WTC11 (cell line): ENCODE results near the gene ZNF80. TPM values are rescaled to one million over a fixed set of nuclear protein-coding genes. Genes with fewer than 3 reads are reported as not detected.

Experiments
- ATAC-seq: fragments of 200-7000 bp; cut with Tn5 transposase; 2 replicates; pipeline ENCODE4 v1.10.0; 2021; ENCODE audit warnings: mild to moderate bottlenecking, moderate library complexity
- CTCF ChIA-PET: fragments of 300-600 bp; sonication (Branson Sonifier 250); formaldehyde crosslinking; loops from one replicate; lab custom pipeline; 2021; ENCODE audit warnings: antibody characterized with exemption; lab: Charles Lee
- POLR2A ChIA-PET: fragments of 350-600 bp; sonication (Branson Sonifier 250); formaldehyde crosslinking; loops from one replicate; lab custom pipeline; 2021; ENCODE audit warnings: antibody characterized with exemption; lab: Charles Lee
- DNase-seq: peaks from one replicate; pipeline ENCODE4 v3.0.0; 2021; ENCODE audit warnings: low spot score
- H3K27ac Mint-ChIP-seq: 2 replicates; pipeline ENCODE4 v1.8.0; 2021; ENCODE audit warnings: mixed read lengths
- H3K27me3 Mint-ChIP-seq: 2 replicates; pipeline ENCODE4 v1.8.0; 2021; ENCODE audit warnings: low read depth, mild to moderate bottlenecking, moderate library complexity, mixed read lengths
- H3K36me3 Mint-ChIP-seq: 2 replicates; pipeline ENCODE4 v1.8.0; 2021; ENCODE audit warnings: mixed read lengths
- H3K4me1 Mint-ChIP-seq: 2 replicates; pipeline ENCODE4 v1.8.0; 2022; ENCODE audit warnings: mixed read lengths
- H3K4me3 Mint-ChIP-seq: 2 replicates; pipeline ENCODE4 v1.8.0; 2021; ENCODE audit warnings: mild to moderate bottlenecking, moderate library complexity, mixed read lengths
- H3K9me3 Mint-ChIP-seq: 2 replicates; pipeline ENCODE4 v1.8.0; 2021; ENCODE audit warnings: mixed read lengths
- EMX1 ChIP-seq: fragments of 250-450 bp; sonication (Bioruptor Pico); IDR thresholded peaks from 2 replicates; pipeline ENCODE4 v1.8.0; 2021; ENCODE audit warnings: mild to moderate bottlenecking
- GRHL2 ChIP-seq: fragments of 250-450 bp; sonication (Bioruptor Pico); IDR thresholded peaks from 2 replicates; pipeline ENCODE4 v1.8.0; 2022; ENCODE audit warnings: mild to moderate bottlenecking, moderate library complexity; ENCODE audit not compliant: insufficient replicate concordance, severe bottlenecking
- GTF2I ChIP-seq: fragments of 250-450 bp; sonication (Bioruptor Pico); conservative IDR thresholded peaks from 2 replicates; pipeline ENCODE4 v1.4.0; 2021; ENCODE audit warnings: mild to moderate bottlenecking
- IRF2 ChIP-seq: sonication (generic); formaldehyde crosslinking; IDR thresholded peaks from 2 replicates; pipeline ENCODE4 v1.8.0; 2022; ENCODE audit warnings: low read depth, missing genetic modification reagents, borderline replicate concordance
- JAZF1 ChIP-seq: fragments of 250-450 bp; sonication (Bioruptor Pico); IDR thresholded peaks from 2 replicates; pipeline ENCODE4 v1.9.0; 2021; ENCODE audit warnings: moderate library complexity, mild to moderate bottlenecking, inconsistent platforms
- NFE2L1 ChIP-seq: sonication (generic); formaldehyde crosslinking; IDR thresholded peaks from 2 replicates; pipeline ENCODE4 v1.8.1; 2023; ENCODE audit warnings: missing genetic modification reagents
- NFYB ChIP-seq: sonication (generic); formaldehyde crosslinking; conservative IDR thresholded peaks from 2 replicates; pipeline ENCODE4 v1.8.0; 2022; ENCODE audit warnings: low read depth, missing genetic modification reagents
- NR2C2 ChIP-seq: sonication (generic); formaldehyde crosslinking; IDR thresholded peaks from 2 replicates; pipeline ENCODE4 v1.8.0; 2022; ENCODE audit warnings: mild to moderate bottlenecking, missing genetic modification reagents
- OVOL2 ChIP-seq: fragments of 250-450 bp; sonication (Bioruptor Pico); IDR thresholded peaks from 2 replicates; pipeline ENCODE4 v1.9.0; 2021; ENCODE audit warnings: mild to moderate bottlenecking, borderline replicate concordance
- TP53 ChIP-seq: sonication (generic); formaldehyde crosslinking; IDR thresholded peaks from 2 replicates; pipeline ENCODE4 v1.8.1; 2023; ENCODE audit warnings: mild to moderate bottlenecking, missing genetic modification reagents
- ZNF138 ChIP-seq: sonication (generic); formaldehyde crosslinking; conservative IDR thresholded peaks from 2 replicates; pipeline ENCODE4 v1.8.1; 2022; ENCODE audit warnings: mild to moderate bottlenecking, moderate library complexity, missing genetic modification reagents
- ZNF219 ChIP-seq: sonication (generic); formaldehyde crosslinking; IDR thresholded peaks from 2 replicates; pipeline ENCODE4 v1.8.0; 2023; ENCODE audit warnings: missing genetic modification reagents, mild to moderate bottlenecking, borderline replicate concordance
- ZNF232 ChIP-seq: sonication (generic); formaldehyde crosslinking; IDR thresholded peaks from 2 replicates; pipeline ENCODE4 v1.8.0; 2022; ENCODE audit warnings: mild to moderate bottlenecking, missing genetic modification reagents
- ZNF416 ChIP-seq: fragments of 250-450 bp; sonication (Bioruptor Pico); IDR thresholded peaks from 2 replicates; pipeline ENCODE4 v1.9.0; 2021; ENCODE audit warnings: mild to moderate bottlenecking, inconsistent platforms
- ZNF423 ChIP-seq: fragments of 250-450 bp; sonication (Bioruptor Pico); IDR thresholded peaks from 2 replicates; pipeline ENCODE4 v2.1.2; 2022; ENCODE audit warnings: mild to moderate bottlenecking, moderate library complexity
- total RNA-seq: library from RNA; stranded (reverse); gene quantifications from 3 replicates; pipeline ENCODE4 v1.2.3, GENCODE V29; 2021
- TF ChIP-seq, protein P1 (sequence below): sonication (generic); formaldehyde crosslinking; IDR thresholded peaks from 2 replicates; pipeline ENCODE4 v1.8.1; 2022; ENCODE audit warnings: mild to moderate bottlenecking, missing genetic modification reagents, moderate library complexity, borderline replicate concordance
- TF ChIP-seq, protein P2 (sequence below): sonication (generic); formaldehyde crosslinking; IDR thresholded peaks from 2 replicates; pipeline ENCODE4 v1.8.0; 2023; ENCODE audit warnings: missing genetic modification reagents
- TF ChIP-seq, protein P3 (sequence below): sonication (generic); formaldehyde crosslinking; IDR thresholded peaks from 2 replicates; pipeline ENCODE4 v1.8.0; 2022; ENCODE audit warnings: mild to moderate bottlenecking, missing genetic modification reagents
- TF ChIP-seq, protein P4 (sequence below): fragments of 250-450 bp; sonication (Bioruptor Pico); IDR thresholded peaks from 2 replicates; pipeline ENCODE4 v1.9.0; 2021; ENCODE audit warnings: mild to moderate bottlenecking
- TF ChIP-seq, protein P5 (sequence below): sonication (generic); formaldehyde crosslinking; conservative IDR thresholded peaks from 2 replicates; pipeline ENCODE4 v1.8.1; 2023; ENCODE audit warnings: mild to moderate bottlenecking, low read depth, missing genetic modification reagents, moderate library complexity
- TF ChIP-seq, protein P6 (sequence below): sonication (generic); formaldehyde crosslinking; conservative IDR thresholded peaks from 2 replicates; pipeline ENCODE4 v1.8.1; 2022; ENCODE audit warnings: mild to moderate bottlenecking, missing genetic modification reagents
- TF ChIP-seq, protein P7 (sequence below): sonication (generic); formaldehyde crosslinking; IDR thresholded peaks from 2 replicates; pipeline ENCODE4 v1.8.0; 2022; ENCODE audit warnings: mild to moderate bottlenecking, missing genetic modification reagents
- TF ChIP-seq, protein P8 (sequence below): sonication (generic); formaldehyde crosslinking; IDR thresholded peaks from 2 replicates; pipeline ENCODE4 v1.8.1; 2022; ENCODE audit warnings: missing genetic modification reagents, borderline replicate concordance
- TF ChIP-seq, protein P9 (sequence below): sonication (generic); formaldehyde crosslinking; IDR thresholded peaks from 2 replicates; pipeline ENCODE4 v1.8.1; 2023; ENCODE audit warnings: mild to moderate bottlenecking, missing genetic modification reagents
- TF ChIP-seq, protein P10 (sequence below): sonication (generic); formaldehyde crosslinking; IDR thresholded peaks from 2 replicates; pipeline ENCODE4 v1.8.1; 2022; ENCODE audit warnings: low read depth, missing genetic modification reagents, borderline replicate concordance

The ZNF80 gene
- total RNA-seq, 1 experiment from 2014 or later, result not detected

DNA sequence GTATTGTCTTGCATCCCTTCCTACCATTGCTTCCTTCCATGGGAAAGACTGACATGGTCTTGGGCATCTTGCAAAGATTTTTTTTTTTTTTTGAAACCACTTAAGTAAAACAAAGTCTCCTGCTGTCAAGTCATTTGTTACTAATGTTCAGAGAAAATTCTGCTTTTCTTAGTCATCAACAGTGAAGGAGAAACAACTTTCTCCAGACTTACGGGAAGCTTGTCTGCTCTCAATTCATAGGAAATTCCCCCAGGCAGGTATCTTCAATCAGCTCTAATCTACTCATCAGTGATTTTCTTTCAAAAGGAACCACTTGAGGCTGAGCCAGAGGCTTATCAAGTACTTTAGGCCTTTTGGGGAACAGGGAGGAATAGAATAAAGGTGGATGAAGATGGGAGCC lies 42.6 kb downstream of the ZNF80 start:
- no peak overlapping the region for H3K4me3 Mint-ChIP-seq
- ChIA-PET CTCF (no interaction called here), POLR2A (no interaction called here)
- no peak overlapping the region for H3K27ac Mint-ChIP-seq
- no peaks in the 10 kb centered on the region for H3K36me3 Mint-ChIP-seq
- H3K27me3 Mint-ChIP-seq, result no peaks in the 10 kb centered on the region
- H3K9me3 Mint-ChIP-seq, result no peaks in the 10 kb centered on the region
- no peak for DNase-seq
- no peak for ATAC-seq
- H3K4me1 Mint-ChIP-seq, result peaks cover 7% of the 10 kb centered on the region
- TF ChIP-seq, protein P1, sequence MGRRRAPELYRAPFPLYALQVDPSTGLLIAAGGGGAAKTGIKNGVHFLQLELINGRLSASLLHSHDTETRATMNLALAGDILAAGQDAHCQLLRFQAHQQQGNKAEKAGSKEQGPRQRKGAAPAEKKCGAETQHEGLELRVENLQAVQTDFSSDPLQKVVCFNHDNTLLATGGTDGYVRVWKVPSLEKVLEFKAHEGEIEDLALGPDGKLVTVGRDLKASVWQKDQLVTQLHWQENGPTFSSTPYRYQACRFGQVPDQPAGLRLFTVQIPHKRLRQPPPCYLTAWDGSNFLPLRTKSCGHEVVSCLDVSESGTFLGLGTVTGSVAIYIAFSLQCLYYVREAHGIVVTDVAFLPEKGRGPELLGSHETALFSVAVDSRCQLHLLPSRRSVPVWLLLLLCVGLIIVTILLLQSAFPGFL (CRISPR knock-in tag), result no peak
- TF ChIP-seq JAZF1 (CRISPR knock-in tag), result no peak
- TF ChIP-seq ZNF232 (CRISPR knock-in tag), result no peak
- TF ChIP-seq GTF2I (CRISPR knock-in tag), result no peak
- no peak for TF ChIP-seq TP53 (CRISPR knock-in tag)
- TF ChIP-seq, protein P2, sequence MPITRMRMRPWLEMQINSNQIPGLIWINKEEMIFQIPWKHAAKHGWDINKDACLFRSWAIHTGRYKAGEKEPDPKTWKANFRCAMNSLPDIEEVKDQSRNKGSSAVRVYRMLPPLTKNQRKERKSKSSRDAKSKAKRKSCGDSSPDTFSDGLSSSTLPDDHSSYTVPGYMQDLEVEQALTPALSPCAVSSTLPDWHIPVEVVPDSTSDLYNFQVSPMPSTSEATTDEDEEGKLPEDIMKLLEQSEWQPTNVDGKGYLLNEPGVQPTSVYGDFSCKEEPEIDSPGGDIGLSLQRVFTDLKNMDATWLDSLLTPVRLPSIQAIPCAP (CRISPR knock-in tag), result no peak
- no peak for TF ChIP-seq NR2C2 (CRISPR knock-in tag)
- TF ChIP-seq ZNF219 (CRISPR knock-in tag), result no peak
- TF ChIP-seq, protein P3, sequence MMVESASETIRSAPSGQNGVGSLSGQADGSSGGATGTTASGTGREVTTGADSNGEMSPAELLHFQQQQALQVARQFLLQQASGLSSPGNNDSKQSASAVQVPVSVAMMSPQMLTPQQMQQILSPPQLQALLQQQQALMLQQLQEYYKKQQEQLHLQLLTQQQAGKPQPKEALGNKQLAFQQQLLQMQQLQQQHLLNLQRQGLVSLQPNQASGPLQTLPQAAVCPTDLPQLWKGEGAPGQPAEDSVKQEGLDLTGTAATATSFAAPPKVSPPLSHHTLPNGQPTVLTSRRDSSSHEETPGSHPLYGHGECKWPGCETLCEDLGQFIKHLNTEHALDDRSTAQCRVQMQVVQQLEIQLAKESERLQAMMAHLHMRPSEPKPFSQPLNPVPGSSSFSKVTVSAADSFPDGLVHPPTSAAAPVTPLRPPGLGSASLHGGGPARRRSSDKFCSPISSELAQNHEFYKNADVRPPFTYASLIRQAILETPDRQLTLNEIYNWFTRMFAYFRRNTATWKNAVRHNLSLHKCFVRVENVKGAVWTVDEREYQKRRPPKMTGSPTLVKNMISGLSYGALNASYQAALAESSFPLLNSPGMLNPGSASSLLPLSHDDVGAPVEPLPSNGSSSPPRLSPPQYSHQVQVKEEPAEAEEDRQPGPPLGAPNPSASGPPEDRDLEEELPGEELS, result no peak
- TF ChIP-seq, protein P4, sequence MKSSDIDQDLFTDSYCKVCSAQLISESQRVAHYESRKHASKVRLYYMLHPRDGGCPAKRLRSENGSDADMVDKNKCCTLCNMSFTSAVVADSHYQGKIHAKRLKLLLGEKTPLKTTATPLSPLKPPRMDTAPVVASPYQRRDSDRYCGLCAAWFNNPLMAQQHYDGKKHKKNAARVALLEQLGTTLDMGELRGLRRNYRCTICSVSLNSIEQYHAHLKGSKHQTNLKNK (CRISPR knock-in tag), result no peak
- TF ChIP-seq EMX1, result no peak
- TF ChIP-seq ZNF423 (CRISPR knock-in tag), result no peak
- no peak for TF ChIP-seq IRF2 (CRISPR knock-in tag)
- TF ChIP-seq ZNF416, result no peak
- no peak for TF ChIP-seq GRHL2 (CRISPR knock-in tag)
- TF ChIP-seq, protein P5, sequence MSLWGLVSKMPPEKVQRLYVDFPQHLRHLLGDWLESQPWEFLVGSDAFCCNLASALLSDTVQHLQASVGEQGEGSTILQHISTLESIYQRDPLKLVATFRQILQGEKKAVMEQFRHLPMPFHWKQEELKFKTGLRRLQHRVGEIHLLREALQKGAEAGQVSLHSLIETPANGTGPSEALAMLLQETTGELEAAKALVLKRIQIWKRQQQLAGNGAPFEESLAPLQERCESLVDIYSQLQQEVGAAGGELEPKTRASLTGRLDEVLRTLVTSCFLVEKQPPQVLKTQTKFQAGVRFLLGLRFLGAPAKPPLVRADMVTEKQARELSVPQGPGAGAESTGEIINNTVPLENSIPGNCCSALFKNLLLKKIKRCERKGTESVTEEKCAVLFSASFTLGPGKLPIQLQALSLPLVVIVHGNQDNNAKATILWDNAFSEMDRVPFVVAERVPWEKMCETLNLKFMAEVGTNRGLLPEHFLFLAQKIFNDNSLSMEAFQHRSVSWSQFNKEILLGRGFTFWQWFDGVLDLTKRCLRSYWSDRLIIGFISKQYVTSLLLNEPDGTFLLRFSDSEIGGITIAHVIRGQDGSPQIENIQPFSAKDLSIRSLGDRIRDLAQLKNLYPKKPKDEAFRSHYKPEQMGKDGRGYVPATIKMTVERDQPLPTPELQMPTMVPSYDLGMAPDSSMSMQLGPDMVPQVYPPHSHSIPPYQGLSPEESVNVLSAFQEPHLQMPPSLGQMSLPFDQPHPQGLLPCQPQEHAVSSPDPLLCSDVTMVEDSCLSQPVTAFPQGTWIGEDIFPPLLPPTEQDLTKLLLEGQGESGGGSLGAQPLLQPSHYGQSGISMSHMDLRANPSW (CRISPR knock-in tag), result no peak
- TF ChIP-seq, protein P6, sequence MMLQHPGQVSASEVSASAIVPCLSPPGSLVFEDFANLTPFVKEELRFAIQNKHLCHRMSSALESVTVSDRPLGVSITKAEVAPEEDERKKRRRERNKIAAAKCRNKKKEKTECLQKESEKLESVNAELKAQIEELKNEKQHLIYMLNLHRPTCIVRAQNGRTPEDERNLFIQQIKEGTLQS, result no peak

DNA sequence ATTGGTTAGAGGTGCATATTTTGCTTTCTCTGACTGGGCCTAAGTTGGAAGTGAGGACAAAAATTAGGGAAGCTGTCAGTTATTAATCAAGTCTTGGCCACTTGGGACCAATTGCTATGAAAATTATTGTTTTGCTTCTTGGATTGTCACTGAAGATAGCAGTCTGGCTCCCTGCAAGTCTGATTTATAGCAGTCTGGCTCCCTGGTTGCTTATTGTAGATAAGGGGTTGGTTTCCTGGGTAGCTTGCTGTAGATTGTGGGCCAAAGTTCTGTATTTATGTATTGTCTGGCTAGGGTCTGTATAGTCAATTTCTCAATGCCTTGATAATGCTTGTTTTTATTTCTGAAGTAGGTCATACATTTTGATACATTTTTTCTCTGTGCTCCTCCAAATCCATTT lies 45.2 kb downstream of the ZNF80 start:
- POLR2A ChIA-PET, result no interaction called here
- peaks cover 3% of the 10 kb centered on the region for H3K9me3 Mint-ChIP-seq
- DNase-seq (no peak), ATAC-seq (no peak)
- H3K27ac Mint-ChIP-seq, result no peak overlapping the region
- H3K4me1 Mint-ChIP-seq, result peaks cover 9% of the 10 kb centered on the region
- CTCF ChIA-PET, result interaction anchor here (1.3 kb wide), 1 partner anchor 14 kb away, joined by 3 read pairs; the partner anchor contains the start of gene DRD3
- no peaks in the 10 kb centered on the region for H3K27me3 Mint-ChIP-seq
- no peak overlapping the region for H3K4me3 Mint-ChIP-seq
- no peaks in the 10 kb centered on the region for H3K36me3 Mint-ChIP-seq
- no peak for TF ChIP-seq ZNF138 (CRISPR knock-in tag)
- no peak for TF ChIP-seq NFE2L1 (CRISPR knock-in tag)
- TF ChIP-seq, protein P7, sequence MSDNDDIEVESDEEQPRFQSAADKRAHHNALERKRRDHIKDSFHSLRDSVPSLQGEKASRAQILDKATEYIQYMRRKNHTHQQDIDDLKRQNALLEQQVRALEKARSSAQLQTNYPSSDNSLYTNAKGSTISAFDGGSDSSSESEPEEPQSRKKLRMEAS, result no peak
- TF ChIP-seq, protein P8, sequence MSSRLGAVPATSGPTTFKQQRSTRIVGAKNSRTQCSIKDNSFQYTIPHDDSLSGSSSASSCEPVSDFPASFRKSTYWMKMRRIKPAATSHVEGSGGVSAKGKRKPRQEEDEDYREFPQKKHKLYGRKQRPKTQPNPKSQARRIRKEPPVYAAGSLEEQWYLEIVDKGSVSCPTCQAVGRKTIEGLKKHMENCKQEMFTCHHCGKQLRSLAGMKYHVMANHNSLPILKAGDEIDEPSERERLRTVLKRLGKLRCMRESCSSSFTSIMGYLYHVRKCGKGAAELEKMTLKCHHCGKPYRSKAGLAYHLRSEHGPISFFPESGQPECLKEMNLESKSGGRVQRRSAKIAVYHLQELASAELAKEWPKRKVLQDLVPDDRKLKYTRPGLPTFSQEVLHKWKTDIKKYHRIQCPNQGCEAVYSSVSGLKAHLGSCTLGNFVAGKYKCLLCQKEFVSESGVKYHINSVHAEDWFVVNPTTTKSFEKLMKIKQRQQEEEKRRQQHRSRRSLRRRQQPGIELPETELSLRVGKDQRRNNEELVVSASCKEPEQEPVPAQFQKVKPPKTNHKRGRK (CRISPR knock-in tag), result no peak
- no peak for TF ChIP-seq NFYB (CRISPR knock-in tag)
- no peak for TF ChIP-seq OVOL2 (CRISPR knock-in tag)
- TF ChIP-seq, protein P9, sequence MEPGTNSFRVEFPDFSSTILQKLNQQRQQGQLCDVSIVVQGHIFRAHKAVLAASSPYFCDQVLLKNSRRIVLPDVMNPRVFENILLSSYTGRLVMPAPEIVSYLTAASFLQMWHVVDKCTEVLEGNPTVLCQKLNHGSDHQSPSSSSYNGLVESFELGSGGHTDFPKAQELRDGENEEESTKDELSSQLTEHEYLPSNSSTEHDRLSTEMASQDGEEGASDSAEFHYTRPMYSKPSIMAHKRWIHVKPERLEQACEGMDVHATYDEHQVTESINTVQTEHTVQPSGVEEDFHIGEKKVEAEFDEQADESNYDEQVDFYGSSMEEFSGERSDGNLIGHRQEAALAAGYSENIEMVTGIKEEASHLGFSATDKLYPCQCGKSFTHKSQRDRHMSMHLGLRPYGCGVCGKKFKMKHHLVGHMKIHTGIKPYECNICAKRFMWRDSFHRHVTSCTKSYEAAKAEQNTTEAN (CRISPR knock-in tag), result no peak
- TF ChIP-seq, protein P10, sequence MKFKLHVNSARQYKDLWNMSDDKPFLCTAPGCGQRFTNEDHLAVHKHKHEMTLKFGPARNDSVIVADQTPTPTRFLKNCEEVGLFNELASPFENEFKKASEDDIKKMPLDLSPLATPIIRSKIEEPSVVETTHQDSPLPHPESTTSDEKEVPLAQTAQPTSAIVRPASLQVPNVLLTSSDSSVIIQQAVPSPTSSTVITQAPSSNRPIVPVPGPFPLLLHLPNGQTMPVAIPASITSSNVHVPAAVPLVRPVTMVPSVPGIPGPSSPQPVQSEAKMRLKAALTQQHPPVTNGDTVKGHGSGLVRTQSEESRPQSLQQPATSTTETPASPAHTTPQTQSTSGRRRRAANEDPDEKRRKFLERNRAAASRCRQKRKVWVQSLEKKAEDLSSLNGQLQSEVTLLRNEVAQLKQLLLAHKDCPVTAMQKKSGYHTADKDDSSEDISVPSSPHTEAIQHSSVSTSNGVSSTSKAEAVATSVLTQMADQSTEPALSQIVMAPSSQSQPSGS (CRISPR knock-in tag), result no peak
